H1 (cell line): ENCODE data around the gene SGMS2. TPM values are rescaled to one million over a fixed set of nuclear protein-coding genes. Genes with fewer than 3 reads are reported as not detected.
A peak's percentile ranks its signal among the peaks of the same experiment; 100 is the strongest.

Experiments
- CTCF ChIA-PET: fragments of 300-600 bp; sonication (Branson Sonifier 250); formaldehyde crosslinking; loops from one replicate; lab custom pipeline; 2021; ENCODE audit not compliant: partially characterized antibody; lab: Charles Lee
- POLR2A ChIA-PET: fragments of 300-600 bp; sonication (Branson Sonifier 250); formaldehyde crosslinking; loops from one replicate; lab custom pipeline; 2021; ENCODE audit warnings: inconsistent platforms; ENCODE audit not compliant: partially characterized antibody; lab: Charles Lee
- DNase-seq, 2 experiments: peaks; one replicate each; pipeline versions ENCODE4 v3.0.0 to v3.0.0-alpha.2; 2010 to 2022; ENCODE audit warnings: low spot score in 2 of 2, low read depth in 1 of 2, mixed read lengths in 1 of 2
- FAIRE-seq: peaks from 2 replicates; lab custom pipeline; 2011; peaks lifted over from hg19 to GRCh38; lab: Jason Lieb, UNC
- H2AFZ ChIP-seq: 2 replicates; pipeline ENCODE4 v1.8.1; 2012; ENCODE audit warnings: low read length, inconsistent platforms
- H2AK5ac ChIP-seq: 2 replicates; pipeline ENCODE4 v1.6.1; 2013; ENCODE audit warnings: low read depth, low read length
- H2BK120ac ChIP-seq: replicated peaks from 2 replicates; pipeline ENCODE3; 2013; ENCODE audit warnings: low read depth, low read length, inconsistent platforms
- H2BK12ac ChIP-seq: 2 replicates; pipeline ENCODE4 v1.6.1; 2013; ENCODE audit warnings: low read depth, low read length
- H2BK15ac ChIP-seq: 2 replicates; pipeline ENCODE4 v1.6.1; 2013; ENCODE audit warnings: low read length
- H2BK20ac ChIP-seq: 2 replicates; pipeline ENCODE4 v1.6.1; 2013; ENCODE audit warnings: low read length
- H2BK5ac ChIP-seq: 2 replicates; pipeline ENCODE4 v1.6.1; 2013; ENCODE audit warnings: low read depth, low read length
- H3K14ac ChIP-seq: 2 replicates; pipeline ENCODE4 v1.6.1; 2013; ENCODE audit warnings: inconsistent platforms; ENCODE audit not compliant: insufficient read length
- H3K18ac ChIP-seq: 2 replicates; pipeline ENCODE4 v1.6.1; 2013; ENCODE audit warnings: low read length; ENCODE audit errors: extremely low read depth
- H3K23ac ChIP-seq: 2 replicates; pipeline ENCODE4 v1.6.1; 2013; ENCODE audit warnings: inconsistent platforms; ENCODE audit not compliant: insufficient read length
- H3K23me2 ChIP-seq: 2 replicates; pipeline ENCODE4 v1.6.1; 2013; ENCODE audit warnings: low read depth, low read length
- H3K27ac ChIP-seq: 2 replicates; pipeline ENCODE4 v1.6.1; 2011; ENCODE audit warnings: low read depth, low read length, inconsistent platforms
- H3K27me3 ChIP-seq, 4 experiments: replicated peaks in 1 of 4; 1 replicate in 1 of 4; 2 replicates in 3 of 4; pipeline versions ENCODE4 v1.6.1 to v1.8.1; 2011 to 2013; ENCODE audit warnings: low read length in 3 of 4, mild to moderate bottlenecking in 3 of 4, inconsistent platforms in 2 of 4, mixed read lengths in 2 of 4, moderate library complexity in 1 of 4; ENCODE audit not compliant: control insufficient read depth in 3 of 4, insufficient read depth in 3 of 4; ENCODE audit errors: extremely low read depth in 1 of 4
- H3K36me3 ChIP-seq, 4 experiments: 2 replicates each; pipeline versions ENCODE4 v1.6.1 to v1.8.1; 2011 to 2013; ENCODE audit warnings: mild to moderate bottlenecking in 4 of 4, low read length in 3 of 4, moderate library complexity in 2 of 4, control low read depth in 1 of 4, inconsistent platforms in 1 of 4; ENCODE audit not compliant: insufficient read depth in 4 of 4, control insufficient read depth in 2 of 4
- H3K4ac ChIP-seq: replicated peaks from 2 replicates; pipeline ENCODE3; 2013; ENCODE audit warnings: low read length, low read depth, mixed read lengths, inconsistent platforms; ENCODE audit not compliant: insufficient read length
- H3K4me1 ChIP-seq, 4 experiments: replicated peaks in 1 of 4; 1 replicate in 1 of 4; 2 replicates in 3 of 4; pipeline versions ENCODE4 v1.6.1 to v1.8.1; 2011 to 2013; ENCODE audit warnings: low read length in 3 of 4, inconsistent platforms in 2 of 4, mixed read lengths in 1 of 4; ENCODE audit not compliant: insufficient read depth in 4 of 4, control insufficient read depth in 3 of 4
- H3K4me2 ChIP-seq, 2 experiments: 2 replicates each; pipeline versions ENCODE4 v1.6.1 to v1.8.1; 2011 to 2013; ENCODE audit warnings: low read depth in 2 of 2, low read length in 2 of 2, control low read depth in 1 of 2, inconsistent platforms in 1 of 2, mild to moderate bottlenecking in 1 of 2; ENCODE audit not compliant: insufficient read depth in 1 of 2
- H3K4me3 ChIP-seq, 4 experiments: fragments of 200-600, 300-600 bp in 1 of 4; sonication (generic), shearing (Covaris generic), sonication (Bioruptor Twin) in 1 of 4; 2 replicates each; pipeline versions ENCODE4 v1.5.1 to v1.8.1; 2011 to 2016; ENCODE audit warnings: low read length in 4 of 4, low read depth in 3 of 4, control low read depth in 2 of 4, inconsistent platforms in 2 of 4, mild to moderate bottlenecking in 2 of 4, mixed read lengths in 1 of 4, moderate library complexity in 1 of 4; ENCODE audit not compliant: insufficient read depth in 2 of 4; ENCODE audit errors: extremely low read depth in 1 of 4
- H3K56ac ChIP-seq: replicated peaks from 2 replicates; pipeline ENCODE3; 2013; ENCODE audit warnings: low read depth, mild to moderate bottlenecking, mixed read lengths, low read length, inconsistent platforms; ENCODE audit not compliant: insufficient read length
- H3K79me1 ChIP-seq: 2 replicates; pipeline ENCODE4 v1.6.1; 2013; ENCODE audit warnings: low read depth, low read length, control low read depth
- H3K79me2 ChIP-seq, 2 experiments: 2 replicates each; pipeline versions ENCODE4 v1.6.1 to v1.8.1; 2012 to 2013; ENCODE audit warnings: low read length in 2 of 2, mild to moderate bottlenecking in 2 of 2, inconsistent platforms in 1 of 2; ENCODE audit not compliant: insufficient read depth in 2 of 2, control insufficient read depth in 1 of 2
- H3K9ac ChIP-seq, 4 experiments: replicated peaks in 1 of 4; 1 replicate in 1 of 4; 2 replicates in 3 of 4; pipeline versions ENCODE4 v1.6.1 to v1.8.1; 2011 to 2013; ENCODE audit warnings: low read depth in 3 of 4, low read length in 3 of 4, control low read depth in 2 of 4, mild to moderate bottlenecking in 2 of 4, moderate library complexity in 2 of 4, inconsistent platforms in 1 of 4; ENCODE audit errors: extremely low read depth in 1 of 4
- H3K9me3 ChIP-seq, 2 experiments: 2 replicates each; pipeline versions ENCODE4 v1.6.1 to v1.8.1; 2012 to 2013; ENCODE audit warnings: mild to moderate bottlenecking in 2 of 2, moderate library complexity in 2 of 2, control low read depth in 1 of 2, inconsistent platforms in 1 of 2, low read depth in 1 of 2, low read length in 1 of 2, mixed read lengths in 1 of 2; ENCODE audit not compliant: insufficient read depth in 2 of 2
- H4K20me1 ChIP-seq, 2 experiments: replicated peaks in 1 of 2; 2 replicates each; pipeline versions ENCODE3 to v1.8.1; 2011 to 2013; ENCODE audit warnings: inconsistent platforms in 2 of 2, low read length in 2 of 2, mild to moderate bottlenecking in 1 of 2; ENCODE audit not compliant: insufficient read depth in 2 of 2, control insufficient read depth in 1 of 2
- H4K5ac ChIP-seq: 2 replicates; pipeline ENCODE4 v1.6.1; 2013; ENCODE audit warnings: low read length, low read depth, mixed read lengths, inconsistent platforms; ENCODE audit not compliant: insufficient read length
- H4K8ac ChIP-seq: 2 replicates; pipeline ENCODE4 v1.8.0; 2013; ENCODE audit warnings: mild to moderate bottlenecking, moderate library complexity, low read length, inconsistent platforms; ENCODE audit not compliant: insufficient read depth; ENCODE audit errors: extremely low read depth
- H4K91ac ChIP-seq: replicated peaks from 2 replicates; pipeline ENCODE3; 2013; ENCODE audit warnings: low read length, mixed read lengths, inconsistent platforms; ENCODE audit not compliant: insufficient read length
- CTBP2 ChIP-seq: IDR thresholded peaks from 2 replicates; pipeline ENCODE4 v1.7.0; 2011; ENCODE audit warnings: borderline replicate concordance, mild to moderate bottlenecking, moderate library complexity, mixed read lengths, low read length; ENCODE audit not compliant: insufficient read depth, insufficient read length
- POLR2A ChIP-seq, 2 experiments: IDR thresholded peaks; 1 replicate in 1 of 2; 2 replicates in 1 of 2; pipeline ENCODE4 v1.6.1; 2011; ENCODE audit warnings: low read depth in 2 of 2, low read length in 2 of 2, mild to moderate bottlenecking in 2 of 2; ENCODE audit errors: control extremely low read depth in 1 of 2
- RBBP5 ChIP-seq: IDR thresholded peaks from 2 replicates; pipeline ENCODE4 v1.7.1; 2012; ENCODE audit warnings: low read depth, mild to moderate bottlenecking, inconsistent platforms, low read length, moderate library complexity, borderline replicate concordance
- SIX5 ChIP-seq: IDR thresholded peaks from 2 replicates; pipeline ENCODE4 v1.6.1; 2011; ENCODE audit warnings: mild to moderate bottlenecking, low read depth, low read length
- SP1 ChIP-seq: IDR thresholded peaks from 2 replicates; pipeline ENCODE4 v1.6.1; 2011; ENCODE audit warnings: low read depth, low read length
- TBP ChIP-seq: IDR thresholded peaks from 2 replicates; pipeline ENCODE4 v1.6.1; 2011; ENCODE audit warnings: low read depth, low read length, improper control_type of control experiment
- TEAD4 ChIP-seq: IDR thresholded peaks from 2 replicates; pipeline ENCODE4 v1.6.1; 2012; ENCODE audit warnings: low read depth, low read length, inconsistent platforms, mixed read lengths
- WGBS, 2 experiments: shearing (Covaris generic) in 1 of 2; methylation state at CpG; one replicate each; pipeline versions ENCODE4 v1.1.6 to v1.1.7; 2013 to 2015; ENCODE audit warnings: low lambda C conversion rate in 2 of 2, mixed read lengths in 2 of 2, inconsistent platforms in 1 of 2, low coverage in 1 of 2, missing lambda C conversion rate in 1 of 2; ENCODE audit not compliant: insufficient replicate concordance in 2 of 2, insufficient coverage in 1 of 2, insufficient read length in 1 of 2; ENCODE audit errors: extremely low coverage in 1 of 2, missing lambda C conversion rate in 1 of 2; 5-methylcytosine and 5-hydroxymethylcytosine counted together
- polyA plus RNA-seq, 7 experiments: library from polyadenylated mRNA; depleted of rRNA in 3 of 7; stranded (reverse) in 5 of 7; unstranded in 2 of 7; fragments of >200 nt in 5 of 7; fragments of 200-250 nt in 2 of 7; gene quantifications; 1 replicate in 5 of 7; 2 replicates in 1 of 7; 4 replicates in 1 of 7; pipeline versions ENCODE4 v1.2.1 to v1.2.3, GENCODE V29; 2011 to 2013; ENCODE audit warnings: missing spikeins in 2 of 7, mixed read lengths in 2 of 7
- total RNA-seq: library from RNA; stranded (reverse); fragmentation: NEBNext Ultra II Directional; extraction: Animal tissue kit (Norgen Biotek cat#: 25700); gene quantifications from 2 replicates; pipeline ENCODE4 v1.2.1, GENCODE V29; 2021

Gene SGMS2
- total and polyA plus RNA-seq, 2 of the 8 experiments (the other 6 are each of a cell fraction or from before 2014, with no cell fraction given): 0.04 to 1.3 TPM

GRCh38 chr4:107930821-107931774 is 106.4 kb downstream of the SGMS2 start, which contains the start of gene CYP2U1:
Gene CYP2U1, plus strand, starts transcription at chr4:107931549. Its CDS starts 95 bp downstream, at chr4:107931644.
- no peak within 1 kb of the TSS for H2BK15ac ChIP-seq
- no peak within 1 kb of the TSS for H4K5ac ChIP-seq
- 0 out of 2 replicates have a peak within 1 kb of the TSS, but pooled peaks have one; percentile 8 for H2BK20ac ChIP-seq
- ChIA-PET CTCF (interaction anchor here (1.1 to 1.3 kb wide), 2 partner anchors 18 to 88 kb away, joined by 4 read pairs; no protein-coding TSS in a partner anchor), POLR2A (interaction anchor here (0.7 to 0.8 kb wide), 2 partner anchors 61 to 95 kb away, joined by 3 read pairs; no protein-coding TSS in a partner anchor)
- H3K9ac ChIP-seq: peak within 1 kb of the TSS in 3 of 4 experiments; percentile 2 to 34 (median 25); a peak in 5 of 7 replicates
- H4K8ac ChIP-seq: peak within 1 kb of the TSS; percentile 94; the same call in 1 of the 2 replicates
- peak within 1 kb of the TSS; percentile 67 for H4K91ac ChIP-seq
- H3K23me2 ChIP-seq: peaks cover 12% of the 10 kb centered on the region
- 0 out of 2 replicates have a peak within 1 kb of the TSS, but pooled peaks have one; percentile 53 for H2BK12ac ChIP-seq
- H3K4ac ChIP-seq: no peak within 1 kb of the TSS
- H3K27me3 ChIP-seq: peaks cover 1 to 21% (median 16%) of the 10 kb centered on the region in 4 experiments
- FAIRE-seq: no peak
- no peak within 1 kb of the TSS for H2BK120ac ChIP-seq
- peaks cover 0 to 12% (median 5%) of the 10 kb centered on the region in 4 experiments; a peak in 4 of 7 replicates for H3K4me1 ChIP-seq
- H2AK5ac ChIP-seq: no peak within 1 kb of the TSS
- peak within 1 kb of the TSS; percentile 97 for H3K4me2 ChIP-seq
- no peaks in the 10 kb centered on the region for H3K9me3 ChIP-seq
- H3K14ac ChIP-seq: no peak within 1 kb of the TSS
- H4K20me1 ChIP-seq: peaks cover 0 to 3% of the 10 kb centered on the region in 2 experiments
- peak within 1 kb of the TSS; percentile 98 for H2AFZ ChIP-seq
- 12% methylated on average over 60 of the region's 78 CpGs; no CpG with 5 or more reads in 1 of the 2 experiments for WGBS, 2 experiments
- H3K56ac ChIP-seq: no peak within 1 kb of the TSS
- peak; percentile 67 to 87 for DNase-seq
- H3K18ac ChIP-seq: peak within 1 kb of the TSS; percentile 72
- no peaks in the 10 kb centered on the region for H3K79me1 ChIP-seq
- H2BK5ac ChIP-seq: no peak within 1 kb of the TSS
- no peak within 1 kb of the TSS for H3K27ac ChIP-seq
- no peaks in the 10 kb centered on the region for H3K79me2 ChIP-seq
- no peak within 1 kb of the TSS for H3K23ac ChIP-seq
- H3K4me3 ChIP-seq: peak within 1 kb of the TSS; percentile 41 to 71 (median 56)
- H3K36me3 ChIP-seq: no peaks in the 10 kb centered on the region
- TF ChIP-seq CTBP2 (peak; percentile 67), TBP (0 out of 2 replicates have a peak, but pooled peaks have one; percentile 37), POLR2A (IDR thresholded peaks at IDR 0.05; ENCODE audit: control extremely low read depth in 1 of 2, low read depth in 2 of 2, low read length in 2 of 2) (peak in 1 of 2 experiments; percentile 70; a peak in 2 of 3 replicates), SP1 (peak; percentile 50; the same call in 1 of the 2 replicates), RBBP5 (no peak; the same call in 1 of the 2 replicates), TEAD4 (0 out of 2 replicates have a peak, but pooled peaks have one; percentile 32), SIX5 (no peak)
